Gastrocnemius medialis (tissue), 4 donors: ENCODE results near the gene EED.

Experiments
- POLR2A ChIP-seq, 2 donors: fragments of 450-650 bp; IDR thresholded peaks; one replicate each; pipeline ENCODE4 v1.6.1; 2017; ENCODE audit warnings: antibody characterized with exemption in 2 of 2, mild to moderate bottlenecking in 2 of 2, moderate library complexity in 2 of 2
- TF ChIP-seq, protein P1 (sequence below), 5 experiments: fragments of 450-650 bp in 3 of 5; fragments of 200-600 bp in 2 of 5; sonication (generic) in 2 of 5; IDR thresholded peaks in 4 of 5; conservative IDR thresholded peaks in 1 of 5; 1 replicate in 4 of 5; 2 replicates in 1 of 5; pipeline ENCODE4 v1.5.1; 2016 to 2019; ENCODE audit warnings: antibody characterized with exemption in 5 of 5, mild to moderate bottlenecking in 3 of 5, moderate library complexity in 3 of 5

DNA sequence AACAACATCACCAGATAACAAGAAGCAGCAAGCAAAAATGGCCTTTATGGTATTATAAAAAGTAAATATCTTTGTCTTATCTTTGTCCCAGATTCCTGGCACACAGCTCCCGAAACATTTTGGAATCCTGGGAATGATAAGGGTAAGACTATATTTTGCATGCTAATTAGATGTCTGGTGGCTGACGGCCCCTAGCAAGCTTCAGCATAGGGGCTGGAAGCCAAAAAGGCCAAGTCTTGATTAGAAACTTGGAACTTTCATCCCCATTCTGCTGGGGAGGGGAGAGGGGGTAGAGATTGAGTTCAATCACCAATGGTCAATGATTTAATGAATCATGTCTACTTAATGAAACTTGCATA is 38.2 kb upstream of the EED start:
- TF ChIP-seq, protein P1, sequence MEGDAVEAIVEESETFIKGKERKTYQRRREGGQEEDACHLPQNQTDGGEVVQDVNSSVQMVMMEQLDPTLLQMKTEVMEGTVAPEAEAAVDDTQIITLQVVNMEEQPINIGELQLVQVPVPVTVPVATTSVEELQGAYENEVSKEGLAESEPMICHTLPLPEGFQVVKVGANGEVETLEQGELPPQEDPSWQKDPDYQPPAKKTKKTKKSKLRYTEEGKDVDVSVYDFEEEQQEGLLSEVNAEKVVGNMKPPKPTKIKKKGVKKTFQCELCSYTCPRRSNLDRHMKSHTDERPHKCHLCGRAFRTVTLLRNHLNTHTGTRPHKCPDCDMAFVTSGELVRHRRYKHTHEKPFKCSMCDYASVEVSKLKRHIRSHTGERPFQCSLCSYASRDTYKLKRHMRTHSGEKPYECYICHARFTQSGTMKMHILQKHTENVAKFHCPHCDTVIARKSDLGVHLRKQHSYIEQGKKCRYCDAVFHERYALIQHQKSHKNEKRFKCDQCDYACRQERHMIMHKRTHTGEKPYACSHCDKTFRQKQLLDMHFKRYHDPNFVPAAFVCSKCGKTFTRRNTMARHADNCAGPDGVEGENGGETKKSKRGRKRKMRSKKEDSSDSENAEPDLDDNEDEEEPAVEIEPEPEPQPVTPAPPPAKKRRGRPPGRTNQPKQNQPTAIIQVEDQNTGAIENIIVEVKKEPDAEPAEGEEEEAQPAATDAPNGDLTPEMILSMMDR (IDR thresholded peaks at IDR 0.05 in 4 of 5, conservative IDR thresholded peaks at IDR 0.05 in 1 of 5), result no peak
- TF ChIP-seq POLR2A (IDR thresholded peaks at IDR 0.05), result no peak
